Measurements from ENCODE around the gene ZAR1.

GRCh38 chr4:48446642-48447041, 43.4 kb upstream of the ZAR1 start:
- TF ChIP-seq POLR2A (IDR thresholded peaks at IDR 0.05) (no peak), CTCF (IDR thresholded peaks at IDR 0.05) (no peak)
